GM19463 (cell line): ENCODE measurements around the gene SHISA6.

Experiments used
- ATAC-seq: cut with Tn5 transposase; IDR thresholded peaks from one replicate; pipeline ENCODE4 v1.9.1; 2021; ENCODE audit warnings: mild to moderate bottlenecking, moderate library complexity; ENCODE audit not compliant: unreplicated experiment

The SHISA6 gene

DNA sequence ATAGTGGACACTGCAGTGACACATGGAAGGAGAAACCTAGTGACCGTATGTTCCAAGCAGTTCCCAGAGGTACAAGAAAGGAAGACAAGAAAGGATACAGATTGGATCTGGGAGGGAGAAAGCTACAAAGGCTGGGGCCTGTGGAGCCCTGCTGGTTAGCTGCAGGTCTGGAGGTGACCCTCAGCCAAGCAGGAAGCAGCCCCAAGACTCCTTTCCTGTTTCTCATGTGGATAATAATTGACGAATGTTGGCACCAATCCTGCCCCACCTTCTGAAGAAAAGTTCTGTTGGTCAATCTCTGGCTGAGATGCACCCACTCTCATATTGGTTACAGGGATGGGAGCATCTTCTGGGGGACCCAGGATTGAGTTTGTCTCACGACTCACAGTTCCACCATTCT is 99.8 kb downstream of the SHISA6 start:
- ATAC-seq: no peak

DNA sequence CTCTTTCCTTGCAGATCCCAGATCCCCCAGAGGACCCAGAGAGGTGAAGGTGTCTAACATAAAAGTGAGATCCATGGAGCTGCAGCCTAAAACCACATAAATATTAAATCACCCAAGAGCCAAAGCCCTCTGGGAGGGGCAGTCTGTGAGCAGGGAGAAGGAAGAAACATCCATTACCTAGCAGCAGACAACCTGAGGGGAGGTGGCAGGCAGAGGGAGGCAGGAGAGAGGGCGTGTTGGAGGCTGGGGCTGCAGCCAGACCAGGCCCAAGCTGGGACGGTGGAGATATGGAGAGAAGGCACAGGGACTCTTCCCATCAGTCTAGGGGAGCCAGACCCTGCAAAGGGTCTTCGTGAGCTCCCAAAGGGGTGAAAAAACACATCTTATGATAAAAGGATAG is 101.1 kb downstream of the SHISA6 start:
- ATAC-seq: no peak

DNA sequence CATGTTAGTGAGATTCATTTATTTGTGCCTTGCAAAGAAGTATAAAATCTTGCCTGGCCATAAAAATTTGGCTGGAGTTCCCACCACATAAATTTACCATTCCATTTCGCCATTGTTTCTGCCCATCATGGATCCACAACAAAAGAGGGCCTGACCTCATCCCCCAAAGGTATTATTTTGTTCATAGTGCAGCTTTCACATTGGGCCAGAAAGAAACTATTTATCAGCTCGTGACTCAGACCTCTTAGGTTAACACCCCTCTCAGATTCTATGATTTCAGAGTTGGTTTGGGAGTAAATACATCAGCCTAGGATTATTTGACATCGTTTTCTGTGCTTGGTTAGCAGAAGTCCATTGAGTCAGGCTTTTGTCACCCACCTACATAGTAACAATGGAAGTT is 108.1 kb downstream of the SHISA6 start:
- no peak for ATAC-seq

DNA sequence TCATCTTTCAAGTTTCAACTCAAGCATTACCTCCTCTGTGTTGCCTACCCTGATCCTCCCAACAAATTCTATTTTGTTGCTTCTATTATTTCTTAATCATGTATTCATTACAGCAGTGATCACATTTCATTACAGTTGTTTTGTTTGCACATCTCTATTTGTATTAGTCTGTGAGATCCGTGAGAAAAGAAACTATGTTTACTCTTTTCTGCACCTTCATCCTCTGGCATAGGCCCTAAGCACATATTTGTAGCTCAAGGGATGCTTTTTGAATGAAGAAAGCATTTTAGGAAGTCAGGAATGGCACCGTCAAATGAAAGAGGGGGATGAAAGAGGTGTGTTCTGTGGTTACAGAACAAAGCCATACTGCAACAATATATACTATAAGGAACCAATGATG is 110.5 kb downstream of the SHISA6 start:
- no peak for ATAC-seq

DNA sequence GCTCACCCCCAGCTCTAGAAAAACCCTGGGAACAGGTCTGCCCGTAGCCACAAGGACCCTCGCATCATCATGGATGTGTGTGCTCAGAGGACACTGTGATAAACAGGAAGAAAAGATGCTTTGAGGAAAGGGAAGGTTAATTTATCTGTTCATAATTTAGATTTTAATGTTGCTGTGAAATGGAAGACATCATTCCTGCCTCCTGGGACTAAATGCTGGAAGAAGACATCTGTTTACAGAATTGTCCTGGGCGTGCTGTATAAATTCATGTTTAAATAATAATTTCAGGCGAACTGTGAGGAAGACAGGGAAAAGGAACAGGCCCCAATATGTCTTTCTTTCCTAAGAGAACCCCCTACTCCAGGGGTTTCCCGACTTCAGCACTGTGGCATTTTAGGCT is 112.6 kb downstream of the SHISA6 start:
- no peak for ATAC-seq

DNA sequence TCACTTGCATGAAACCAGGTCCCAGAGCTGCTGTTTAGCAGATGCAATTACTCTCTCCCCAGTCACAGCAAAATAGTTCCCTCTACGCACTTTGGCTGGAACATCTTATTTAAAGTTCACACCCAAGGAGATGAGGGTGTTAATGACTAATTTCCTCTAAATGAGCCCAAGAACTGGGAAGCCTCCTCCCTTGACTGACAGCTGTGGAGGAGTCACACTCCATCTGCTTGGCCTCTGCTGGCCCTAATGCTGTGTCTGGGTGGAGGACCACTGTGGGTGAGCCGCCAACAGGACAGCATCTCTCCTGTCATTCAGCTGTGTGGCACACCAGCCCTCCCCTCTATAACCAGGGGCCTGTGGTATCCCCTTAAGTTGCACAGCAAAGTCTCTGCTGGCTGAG is 115.4 kb downstream of the SHISA6 start:
- ATAC-seq: no peak

DNA sequence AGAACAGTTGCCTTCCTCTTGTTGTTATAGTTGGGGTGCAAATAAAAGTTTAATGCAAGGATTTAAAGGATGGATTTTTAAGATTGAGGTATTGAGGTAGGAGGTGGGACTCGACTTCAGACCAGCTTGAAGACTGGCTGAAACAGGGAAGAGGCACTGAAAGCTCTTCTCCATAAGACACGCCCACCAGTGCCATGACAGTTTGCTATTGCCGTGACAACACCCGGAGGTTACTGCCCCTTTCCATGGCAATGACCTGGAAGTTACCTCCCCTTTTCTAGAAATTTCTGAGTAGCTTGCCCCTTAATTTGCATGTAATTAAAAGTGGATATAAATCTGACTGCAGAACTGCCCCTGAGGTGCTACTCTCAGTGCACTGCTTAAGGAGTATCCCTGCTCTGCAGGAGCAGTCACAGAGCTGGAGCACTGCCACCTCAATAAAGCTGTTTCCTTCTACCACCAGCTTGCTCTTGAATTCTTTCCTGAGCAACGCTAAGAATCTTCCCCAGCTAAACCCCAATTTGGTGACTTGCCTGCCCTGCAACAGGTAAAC is 122.6 kb downstream of the SHISA6 start:
- ATAC-seq: no peak

DNA sequence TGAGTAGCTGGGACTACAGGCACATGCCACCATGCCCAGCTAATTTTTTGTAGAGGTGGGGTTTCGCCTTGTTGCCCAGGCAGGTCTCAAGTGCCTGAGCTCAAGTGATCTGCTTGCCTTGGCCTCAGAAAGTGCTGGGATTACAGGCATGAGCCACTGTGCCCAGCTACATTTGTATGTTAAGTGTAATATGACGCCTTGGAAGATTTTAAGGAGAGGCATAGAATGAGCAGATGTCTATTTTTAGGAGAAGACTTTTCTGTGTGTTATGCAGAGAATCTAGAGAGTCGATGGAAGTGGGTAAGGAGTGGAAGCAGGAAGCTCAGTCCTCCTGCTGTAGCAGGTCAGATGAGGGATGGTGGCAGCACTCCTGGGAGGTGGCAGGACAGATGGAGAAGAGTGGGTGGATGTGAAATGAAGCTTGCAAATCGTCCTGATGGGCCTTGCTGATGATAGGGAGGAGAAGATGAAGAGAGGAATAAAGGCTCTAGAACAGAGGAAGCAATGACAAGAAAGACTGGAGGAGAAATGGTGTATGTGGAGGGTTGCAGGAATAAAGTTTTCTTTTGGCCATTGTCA is 125.3 kb downstream of the SHISA6 start:
- no peak for ATAC-seq

DNA sequence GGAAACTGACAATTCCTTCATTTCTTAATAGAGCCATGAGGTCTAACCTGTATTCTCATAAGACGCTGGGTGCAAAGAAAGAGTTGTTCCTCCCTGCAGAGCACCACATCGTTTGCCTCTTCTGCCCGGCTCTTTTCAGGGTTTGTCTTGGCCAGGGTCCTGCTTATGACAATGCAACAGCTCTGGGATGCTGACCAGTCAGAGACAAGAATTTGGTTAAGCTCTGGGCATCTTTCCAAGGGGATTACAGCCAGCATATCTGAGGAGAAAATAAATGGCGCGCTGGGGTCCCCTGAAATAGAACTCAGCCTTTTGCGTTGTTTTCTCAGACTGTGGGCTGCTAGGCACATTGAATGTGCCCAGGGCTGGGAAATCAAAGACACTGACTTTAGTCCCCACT is 128.6 kb downstream of the SHISA6 start:
- ATAC-seq: no peak

DNA sequence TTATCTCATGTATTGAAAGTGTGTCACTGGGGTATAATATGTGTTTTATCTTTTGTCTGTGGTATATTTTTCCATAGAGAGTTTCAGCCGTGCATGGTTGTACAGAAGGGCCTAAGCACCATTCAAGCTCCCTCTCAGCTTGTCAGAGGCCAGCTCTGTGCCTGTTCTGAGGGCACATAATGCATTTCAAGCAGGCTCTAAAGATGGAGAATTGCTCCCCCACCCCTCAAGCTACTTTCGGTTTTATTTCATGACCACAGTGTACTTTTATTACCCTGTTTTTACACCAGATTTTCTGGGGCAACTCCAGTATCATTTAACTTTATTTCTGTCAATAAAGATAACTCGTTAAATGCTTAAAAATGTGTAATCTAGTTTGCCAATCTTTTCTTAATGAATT is 131.7 kb downstream of the SHISA6 start:
- ATAC-seq: no peak

DNA sequence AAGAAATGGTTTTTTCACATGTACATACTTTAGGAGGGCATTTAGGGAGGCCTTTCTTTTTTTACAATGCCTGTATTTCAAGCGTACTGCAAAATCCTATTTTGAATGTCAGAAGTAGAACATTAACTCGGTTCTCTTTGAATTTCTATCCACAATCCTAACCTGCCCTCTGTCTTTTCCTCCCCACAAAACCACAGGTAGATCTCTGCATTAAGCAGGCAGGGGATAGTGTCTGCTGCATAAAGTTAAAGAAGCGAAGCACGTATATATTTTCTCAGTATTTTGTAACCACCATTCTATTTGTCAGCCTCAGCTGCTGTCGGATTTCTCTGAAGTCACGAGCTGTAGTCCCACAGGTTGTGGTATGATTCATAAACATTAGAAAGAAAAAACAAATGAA is 137.5 kb downstream of the SHISA6 start:
- no peak for ATAC-seq

DNA sequence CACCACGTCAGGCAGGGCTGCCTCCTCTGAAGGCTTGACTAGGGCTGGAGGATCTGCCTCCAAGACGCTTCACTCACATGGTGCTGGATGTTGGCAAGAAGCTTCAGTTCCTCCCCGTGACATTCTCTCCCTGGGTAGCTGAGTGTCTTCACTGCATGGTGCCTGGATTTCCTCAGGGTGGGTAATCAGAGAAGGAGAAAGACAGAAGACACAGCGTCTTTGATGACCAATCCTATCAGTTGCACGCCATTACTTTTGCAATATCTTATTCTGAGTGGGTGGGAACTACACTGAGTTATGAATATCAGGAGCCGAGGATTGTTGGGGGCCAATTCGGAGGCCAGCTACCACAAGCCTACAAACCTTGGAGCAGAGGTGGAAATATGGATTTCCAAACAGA is 139.7 kb downstream of the SHISA6 start:
- ATAC-seq: no peak

DNA sequence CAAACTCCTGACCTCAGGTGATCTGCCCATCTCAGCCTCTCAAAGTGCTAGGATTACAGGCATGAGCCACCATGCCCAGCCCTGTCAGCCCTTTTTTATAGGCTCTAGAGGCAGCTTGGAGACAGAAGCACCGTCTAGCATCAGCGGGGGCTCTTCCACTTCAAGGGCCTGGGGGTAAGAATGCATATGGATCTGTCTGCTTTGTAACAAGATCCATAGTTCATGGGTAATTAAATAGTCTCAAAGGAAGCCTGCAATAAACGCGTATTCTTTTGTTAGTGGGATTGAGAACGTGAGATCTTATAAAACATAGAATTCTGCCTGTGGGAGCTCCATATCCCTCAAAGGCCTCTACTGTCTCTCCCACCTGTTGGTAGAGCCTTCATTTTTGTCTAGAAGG is 142.1 kb downstream of the SHISA6 start:
- ATAC-seq: no peak

DNA sequence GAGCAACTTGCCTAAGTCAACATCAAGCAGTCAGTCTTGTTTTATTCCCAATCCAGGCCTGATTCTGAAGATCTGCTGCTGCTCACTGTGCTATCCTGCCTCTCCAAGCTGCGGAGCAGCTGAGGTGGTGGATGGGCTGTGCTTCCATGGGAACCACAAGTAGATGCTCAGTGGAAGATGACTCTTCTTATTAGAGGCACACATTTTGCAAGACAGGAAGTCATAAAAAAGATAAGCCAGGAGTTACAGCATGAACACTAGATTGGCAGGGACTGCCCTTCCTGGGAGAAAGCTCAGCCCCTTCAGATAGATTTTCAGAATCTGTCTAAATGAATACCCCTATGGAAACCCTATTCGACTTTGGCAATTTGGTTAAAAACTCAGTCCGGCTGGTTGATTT is 143.1 kb downstream of the SHISA6 start:
- no peak for ATAC-seq

DNA sequence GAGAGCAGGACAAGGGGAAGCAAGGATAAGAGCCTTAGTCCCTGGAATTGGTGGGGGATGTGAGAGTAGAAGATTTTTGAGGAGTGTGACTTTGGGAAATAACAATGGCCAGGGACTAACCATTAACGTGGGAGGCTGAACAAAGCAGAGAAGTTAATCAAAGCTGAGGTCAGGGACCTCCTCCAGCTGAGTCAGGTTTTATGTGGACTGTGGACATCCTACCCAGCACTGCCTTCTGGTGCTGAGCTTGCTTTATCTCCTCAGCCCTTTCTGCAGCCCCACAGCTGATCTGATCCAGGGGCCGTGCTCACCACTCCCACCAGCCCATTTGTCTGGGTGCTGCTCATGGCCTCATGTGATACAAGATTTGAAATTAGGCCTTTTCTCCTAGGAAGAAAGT is 146.6 kb downstream of the SHISA6 start:
- no peak for ATAC-seq

DNA sequence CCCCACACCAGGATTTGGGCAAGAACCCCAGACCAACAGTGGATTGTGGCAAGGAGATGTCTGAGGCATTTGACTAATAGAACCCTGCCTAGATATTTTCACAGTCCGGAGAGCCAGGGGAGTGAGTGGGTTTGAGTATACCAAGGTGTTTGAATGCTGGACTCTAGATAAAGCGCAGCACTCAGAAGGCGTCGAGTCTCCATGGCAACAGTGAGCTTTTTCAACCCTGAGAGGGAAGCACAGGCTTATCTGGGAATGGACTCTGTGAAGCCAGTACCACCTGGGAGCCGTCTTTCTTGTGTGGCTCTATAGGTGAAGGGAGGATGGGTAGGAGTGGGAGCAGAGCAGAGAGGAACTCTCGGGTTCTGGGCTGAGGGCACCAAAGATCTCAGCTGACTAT is 147.0 kb downstream of the SHISA6 start:
- ATAC-seq: no peak

DNA sequence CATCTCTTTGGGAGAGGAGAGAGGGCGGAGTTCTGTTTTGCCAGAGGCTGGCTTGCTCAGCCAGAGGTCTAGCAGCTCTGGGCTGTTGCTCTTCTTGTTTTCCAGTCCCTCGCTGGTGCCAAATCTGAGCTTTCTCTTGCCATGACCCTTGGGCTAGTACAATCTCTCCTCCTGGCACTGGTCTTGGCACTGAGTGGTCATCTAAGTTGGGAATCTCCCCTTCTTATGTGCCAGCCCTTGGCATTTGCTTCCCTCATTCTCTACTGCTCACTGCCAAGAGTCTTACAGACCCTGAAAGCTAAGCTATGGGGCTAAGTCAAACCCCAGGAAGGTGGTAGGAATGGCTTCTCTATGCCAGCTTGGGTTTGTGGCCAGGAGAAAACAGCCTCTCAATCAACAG is 148.6 kb downstream of the SHISA6 start:
- no peak for ATAC-seq

DNA sequence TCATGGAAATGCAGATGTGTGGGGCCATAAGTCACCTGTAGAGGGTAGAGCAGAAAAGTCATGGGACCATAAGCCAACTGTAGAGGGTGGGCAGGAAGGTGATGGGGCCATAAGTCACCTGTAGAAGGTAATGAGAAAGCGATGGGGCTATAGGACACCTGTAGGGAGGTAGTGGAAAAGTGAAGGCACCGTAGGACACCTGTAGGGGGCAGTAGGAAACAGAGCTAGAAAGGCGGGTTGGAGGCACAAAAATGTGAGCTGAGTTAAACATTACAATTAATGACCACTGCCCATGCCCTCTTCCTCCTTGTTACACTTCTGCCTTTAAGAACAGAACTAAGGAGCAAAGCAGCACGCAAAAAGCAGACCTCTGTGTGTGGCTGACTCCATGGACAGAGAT is 150.1 kb downstream of the SHISA6 start:
- ATAC-seq: no peak

DNA sequence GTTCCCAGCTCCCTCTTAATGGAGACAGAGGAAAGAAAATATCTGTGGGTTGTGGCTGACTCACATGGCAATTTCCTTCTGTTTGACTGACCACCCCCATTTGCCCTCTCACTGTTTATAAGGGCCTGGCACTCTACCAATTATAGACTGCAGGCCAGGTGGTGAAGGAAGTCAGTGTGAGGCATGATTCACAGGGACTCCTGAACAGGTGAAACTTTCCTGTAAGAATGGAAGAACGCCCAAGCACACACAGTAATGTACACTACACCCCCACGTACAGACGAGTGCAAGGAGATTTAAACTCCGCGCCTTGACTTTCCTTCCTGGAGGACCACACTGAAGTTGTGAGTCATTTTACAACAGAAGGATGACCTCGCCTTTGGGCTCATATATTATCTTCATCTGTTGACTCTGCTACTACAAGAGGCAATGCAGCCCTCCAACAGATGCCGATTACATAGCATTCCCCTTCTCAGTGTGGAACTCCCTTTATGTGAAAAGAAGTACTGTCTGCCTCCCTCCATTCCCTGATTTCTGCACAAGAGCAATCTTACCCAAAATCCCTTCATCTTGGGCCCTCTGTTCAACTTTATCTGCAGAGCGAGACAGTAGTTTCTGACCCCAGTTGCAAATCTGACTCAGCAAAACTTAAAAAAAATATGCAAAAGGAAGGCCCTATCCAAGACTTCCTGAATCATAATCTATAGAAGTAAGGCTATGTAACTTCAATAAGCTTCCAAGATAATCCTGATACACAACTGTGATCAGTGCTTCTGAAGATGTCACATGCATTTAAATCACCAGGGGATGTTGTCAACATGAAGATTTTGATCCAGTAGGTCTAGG is 163.6 kb downstream of the SHISA6 start:
- no peak for ATAC-seq

DNA sequence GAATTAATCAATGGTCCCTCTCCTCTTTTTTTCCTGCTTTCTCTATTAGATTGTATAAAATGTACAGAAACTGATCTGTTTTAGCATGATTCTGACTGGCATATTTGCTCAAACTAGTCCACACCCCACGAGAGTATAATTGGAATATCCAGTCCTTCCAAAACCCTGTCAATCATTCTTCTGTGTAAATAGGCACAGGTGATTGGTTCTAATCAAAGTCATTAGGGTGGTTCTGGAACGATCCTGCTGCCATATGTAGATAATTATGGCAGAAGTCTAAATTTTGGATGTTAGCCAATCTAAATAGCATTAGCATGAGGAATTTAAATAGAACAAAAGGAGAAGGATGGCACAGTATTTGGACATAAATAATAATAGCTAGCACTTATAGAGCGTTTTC is 165.7 kb downstream of the SHISA6 start:
- ATAC-seq: no peak

DNA sequence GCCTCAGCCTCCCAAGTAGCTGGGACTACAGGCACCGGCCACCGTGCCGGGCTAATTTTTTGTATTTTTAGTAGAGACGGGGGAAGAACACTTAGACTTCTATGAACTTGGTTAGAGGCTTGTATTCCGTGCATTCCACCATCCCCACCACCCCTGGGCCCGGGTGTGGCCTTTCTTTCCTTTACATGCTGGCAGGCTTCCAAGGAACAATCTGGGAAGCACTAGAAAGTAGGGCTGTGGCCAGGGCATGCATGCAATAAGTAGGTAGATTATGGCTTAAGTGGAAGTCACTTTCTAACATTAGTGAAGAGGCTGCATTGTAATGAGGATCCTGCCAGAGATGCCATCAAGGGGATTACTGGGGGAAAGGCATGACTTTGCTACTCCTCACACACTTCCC is 171.6 kb downstream of the SHISA6 start:
- no peak for ATAC-seq

DNA sequence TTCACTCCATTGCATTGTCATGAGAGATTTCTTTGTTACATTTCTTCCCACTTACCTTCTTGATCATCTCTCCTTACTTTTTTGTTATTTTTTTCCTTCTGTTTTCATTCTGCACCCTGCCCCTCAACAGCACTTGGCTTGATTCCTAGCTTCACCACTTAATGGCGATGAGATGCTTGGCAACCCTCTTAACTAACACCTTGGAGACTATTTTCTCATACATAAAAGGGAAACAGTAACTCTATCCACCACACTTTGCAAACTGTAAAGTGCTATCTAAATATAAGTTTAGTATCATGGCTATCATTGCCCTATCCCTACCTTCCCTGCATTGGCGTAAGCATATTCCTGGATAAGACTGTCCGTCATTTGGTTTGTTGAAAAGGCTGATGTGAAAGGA is 177.3 kb downstream of the SHISA6 start:
- no peak for ATAC-seq

DNA sequence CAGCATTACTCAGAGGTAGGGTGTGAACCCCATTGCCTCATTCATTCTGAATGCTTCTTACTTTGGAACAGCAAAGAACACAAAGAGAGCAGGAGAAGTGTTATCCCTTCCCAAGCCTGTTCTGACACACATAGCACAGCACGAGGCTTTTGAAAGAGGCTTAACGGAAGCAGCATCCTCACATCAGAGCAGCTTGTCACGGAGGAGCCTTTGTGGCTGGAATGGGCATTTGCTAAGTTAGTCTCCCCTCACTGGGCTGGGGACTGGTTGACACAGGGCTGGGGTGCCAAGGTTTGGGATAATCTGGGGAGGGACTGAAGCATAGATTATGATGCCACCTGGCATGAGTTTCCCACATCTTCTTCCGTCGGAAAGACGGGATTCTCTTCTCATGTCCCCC is 189.7 kb downstream of the SHISA6 start:
- ATAC-seq: no peak
